ENCODE data around the gene ZNF691.

Gene ZNF691

DNA sequence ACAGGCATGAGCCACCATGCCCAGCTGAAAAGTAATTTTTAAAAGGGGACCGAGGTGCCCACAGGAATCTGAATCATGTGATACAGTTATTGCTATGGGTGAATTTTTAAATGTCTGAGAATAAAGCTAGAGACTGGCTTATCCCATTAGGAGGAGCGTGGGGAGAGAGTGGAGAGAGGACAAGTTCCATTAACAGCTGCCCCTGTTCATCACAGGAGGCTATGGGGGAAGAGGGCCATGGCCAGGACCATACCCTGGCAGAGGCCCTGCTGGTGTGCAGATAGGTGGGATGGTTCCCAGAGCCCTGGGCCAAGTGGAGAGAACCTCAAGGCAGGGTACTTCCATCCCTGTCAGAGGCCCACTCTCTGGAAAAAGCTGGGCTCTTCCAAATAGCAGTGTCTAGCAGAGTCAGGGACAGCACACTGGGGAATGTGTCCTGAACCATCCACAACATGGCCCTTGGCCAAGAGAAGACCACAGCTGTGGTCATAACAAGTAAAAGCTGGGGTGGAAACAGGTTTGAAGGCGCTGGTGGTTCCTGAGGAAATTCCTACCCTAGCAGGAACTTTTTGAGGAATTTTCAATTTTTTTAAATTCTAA is 13.7 kb upstream of the ZNF691 start:
- no peak overlapping the region for H3K4me3 ChIP-seq (ENCODE audit: control insufficient read depth, low read depth, low read length)
- no peak for DNase-seq (ENCODE audit: low read depth)
- TF ChIP-seq, protein P1, sequence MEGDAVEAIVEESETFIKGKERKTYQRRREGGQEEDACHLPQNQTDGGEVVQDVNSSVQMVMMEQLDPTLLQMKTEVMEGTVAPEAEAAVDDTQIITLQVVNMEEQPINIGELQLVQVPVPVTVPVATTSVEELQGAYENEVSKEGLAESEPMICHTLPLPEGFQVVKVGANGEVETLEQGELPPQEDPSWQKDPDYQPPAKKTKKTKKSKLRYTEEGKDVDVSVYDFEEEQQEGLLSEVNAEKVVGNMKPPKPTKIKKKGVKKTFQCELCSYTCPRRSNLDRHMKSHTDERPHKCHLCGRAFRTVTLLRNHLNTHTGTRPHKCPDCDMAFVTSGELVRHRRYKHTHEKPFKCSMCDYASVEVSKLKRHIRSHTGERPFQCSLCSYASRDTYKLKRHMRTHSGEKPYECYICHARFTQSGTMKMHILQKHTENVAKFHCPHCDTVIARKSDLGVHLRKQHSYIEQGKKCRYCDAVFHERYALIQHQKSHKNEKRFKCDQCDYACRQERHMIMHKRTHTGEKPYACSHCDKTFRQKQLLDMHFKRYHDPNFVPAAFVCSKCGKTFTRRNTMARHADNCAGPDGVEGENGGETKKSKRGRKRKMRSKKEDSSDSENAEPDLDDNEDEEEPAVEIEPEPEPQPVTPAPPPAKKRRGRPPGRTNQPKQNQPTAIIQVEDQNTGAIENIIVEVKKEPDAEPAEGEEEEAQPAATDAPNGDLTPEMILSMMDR (conservative IDR thresholded peaks at IDR 0.05; ENCODE audit: control insufficient read depth, insufficient read depth, low read depth, low read length), result no peak

DNA sequence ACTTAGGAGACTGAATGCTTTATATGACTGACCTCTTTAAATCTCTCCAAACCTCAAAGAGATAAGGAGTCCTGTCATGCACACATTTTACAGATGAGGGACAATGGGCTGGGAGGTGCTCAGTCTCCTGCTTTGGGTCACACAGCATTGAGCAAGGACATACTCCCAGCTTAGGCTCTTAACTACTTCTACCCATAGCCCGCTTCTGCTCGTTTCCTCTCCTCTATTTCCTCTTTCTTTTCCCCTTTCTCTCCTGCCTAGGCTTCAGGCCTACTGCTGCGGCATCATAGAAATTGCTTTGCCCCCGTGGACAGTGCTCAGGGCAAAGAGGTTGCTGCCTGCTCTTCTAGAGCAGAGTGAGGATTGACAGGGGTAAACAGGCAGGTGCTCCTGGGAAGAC is 12.4 kb upstream of the ZNF691 start:
- TF ChIP-seq, protein P1 (conservative IDR thresholded peaks at IDR 0.05; ENCODE audit: control insufficient read depth, insufficient read depth, low read depth, low read length), result no peak
- DNase-seq (ENCODE audit: low read depth), result no peak
- no peak overlapping the region for H3K4me3 ChIP-seq (ENCODE audit: control insufficient read depth, low read depth, low read length)

DNA sequence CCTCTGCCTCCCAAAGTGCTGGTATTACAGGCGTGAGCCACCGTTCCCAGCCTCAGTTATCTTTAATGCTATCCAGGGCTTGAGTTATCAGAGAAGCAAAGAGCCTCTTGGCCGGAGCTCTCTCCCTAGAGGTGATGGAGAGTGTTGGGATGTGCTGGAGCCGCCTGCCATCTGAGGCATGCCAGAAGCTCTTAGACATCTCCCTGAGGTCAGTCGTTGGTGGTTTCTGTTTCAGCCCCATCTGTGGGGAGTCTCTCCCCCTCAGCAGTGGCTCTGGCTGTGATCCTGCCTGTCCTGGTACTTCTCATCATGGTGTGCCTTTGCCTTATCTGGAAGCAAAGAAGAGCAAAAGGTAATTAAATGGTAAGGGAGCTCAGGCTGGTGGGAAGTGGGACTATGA is 11.6 kb upstream of the ZNF691 start:
- H3K4me3 ChIP-seq (ENCODE audit: control insufficient read depth, low read depth, low read length), result no peak overlapping the region
- TF ChIP-seq, protein P1 (conservative IDR thresholded peaks at IDR 0.05; ENCODE audit: control insufficient read depth, insufficient read depth, low read depth, low read length), result no peak
- DNase-seq (ENCODE audit: low read depth), result no peak

DNA sequence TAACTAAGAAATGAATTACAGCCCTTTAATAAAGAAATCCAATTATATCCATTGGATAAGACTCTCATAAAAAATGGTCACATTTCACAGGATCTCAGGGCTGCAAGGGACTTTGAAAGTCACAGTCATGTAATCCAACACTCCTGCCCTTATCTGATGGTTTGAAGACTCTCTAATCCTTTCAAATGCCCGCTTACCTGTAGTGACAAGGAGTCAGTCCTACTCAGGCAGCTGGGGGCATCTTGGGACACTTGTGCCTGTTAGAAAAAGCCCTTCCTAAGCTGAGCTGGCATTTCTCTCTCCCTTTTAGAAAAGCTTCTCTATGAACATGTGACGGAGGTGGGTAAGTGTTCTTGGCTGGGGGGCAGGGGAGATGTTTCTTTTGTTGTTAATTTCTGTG is 11.0 kb upstream of the ZNF691 start:
- H3K4me3 ChIP-seq (ENCODE audit: control insufficient read depth, low read depth, low read length), result no peak overlapping the region
- TF ChIP-seq, protein P1 (conservative IDR thresholded peaks at IDR 0.05; ENCODE audit: control insufficient read depth, insufficient read depth, low read depth, low read length), result no peak
- no peak for DNase-seq (ENCODE audit: low read depth)

DNA sequence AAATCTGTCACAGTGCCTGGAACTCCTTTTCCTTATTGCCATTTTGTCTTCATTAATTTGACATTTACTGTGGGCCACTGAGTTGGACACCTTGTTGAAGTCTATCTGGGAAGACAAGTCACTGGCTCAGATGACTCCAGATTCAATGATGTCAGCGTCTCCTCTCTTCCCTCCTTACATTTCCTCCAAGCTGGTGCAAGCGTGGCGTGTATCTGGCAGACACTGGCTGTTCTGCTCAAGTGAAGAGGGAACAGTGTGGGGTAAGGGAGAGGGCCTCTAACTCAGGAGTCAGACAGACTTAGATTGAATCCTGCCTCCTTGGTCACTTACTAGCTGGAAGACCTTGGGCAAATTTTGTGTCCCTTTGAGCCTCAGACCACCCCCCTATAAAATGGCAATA is 8.7 kb upstream of the ZNF691 start:
- H3K4me3 ChIP-seq (ENCODE audit: control insufficient read depth, low read depth, low read length), result no peak overlapping the region
- no peak for DNase-seq (ENCODE audit: low read depth)
- TF ChIP-seq, protein P1 (conservative IDR thresholded peaks at IDR 0.05; ENCODE audit: control insufficient read depth, insufficient read depth, low read depth, low read length), result no peak

DNA sequence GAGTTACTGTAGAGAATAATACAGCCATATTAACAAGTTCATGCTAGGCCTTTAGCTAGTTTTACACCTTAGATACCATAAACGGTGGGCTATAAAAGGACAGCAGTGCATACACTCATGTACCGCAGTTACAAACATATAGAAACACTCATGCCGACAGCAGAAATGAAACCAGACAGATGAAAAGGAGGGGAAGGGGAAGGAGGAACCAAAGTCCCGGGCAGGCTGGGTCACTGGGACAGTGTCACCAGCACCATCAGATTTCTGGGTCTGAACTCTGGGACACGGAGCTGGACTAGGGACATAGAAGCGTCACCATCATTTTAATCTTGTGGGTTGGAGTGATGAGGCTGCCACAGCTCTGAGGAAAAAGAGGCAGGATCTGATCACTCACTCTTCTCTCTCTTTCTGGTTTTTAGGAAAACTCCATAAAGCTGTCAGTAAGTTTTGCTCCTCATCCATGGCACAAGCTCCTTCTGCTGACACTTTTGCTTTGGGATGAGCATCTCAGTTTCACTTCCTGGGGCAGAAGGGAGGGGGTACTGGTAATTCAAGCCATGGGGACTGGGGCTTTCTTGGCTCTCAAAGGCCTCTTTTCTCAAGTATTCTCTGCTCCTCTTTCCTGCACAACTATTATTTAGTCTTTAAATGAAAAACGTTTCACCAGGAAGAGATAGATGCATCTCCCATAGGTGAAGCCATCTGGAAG is 7.8 kb upstream of the ZNF691 start:
- DNase-seq (ENCODE audit: low read depth), result no peak
- TF ChIP-seq, protein P1 (conservative IDR thresholded peaks at IDR 0.05; ENCODE audit: control insufficient read depth, insufficient read depth, low read depth, low read length), result no peak
- H3K4me3 ChIP-seq (ENCODE audit: control insufficient read depth, low read depth, low read length), result no peak overlapping the region
